ENCODE measurements around the gene SNAPC3.
"Not testable (repeated sequence)": the region's sequence is repeated elsewhere in the genome, so short reads cannot be mapped to it uniquely, and the experiment has no call there.

Gene SNAPC3

GRCh38 chr9:15422372-15423230 lies at the start of gene SNAPC3:
Gene SNAPC3 (plus strand): TSS chr9:15422876. CDS start chr9:15422880, 4 bp downstream.
- peak; percentile 93 for DNase-seq (ENCODE audit: low spot score)

GRCh38 chr9:15373881-15374280 lies 48.8 kb upstream of the SNAPC3 start:
- no peak for DNase-seq (ENCODE audit: low spot score)

- DNase-seq (ENCODE audit: low spot score): no peak
These were observed 48.4 kb upstream of the SNAPC3 start for GRCh38 chr9:15374310-15374709.

GRCh38 chr9:15374825-15375224 lies 47.9 kb upstream of the SNAPC3 start:
- DNase-seq (ENCODE audit: low spot score): no peak

GRCh38 chr9:15377625-15378540 lies 44.8 kb upstream of the SNAPC3 start:
- DNase-seq (ENCODE audit: low spot score): no peak

GRCh38 chr9:15379317-15379716 lies 43.4 kb upstream of the SNAPC3 start:
- not testable (repeated sequence) for DNase-seq (ENCODE audit: low spot score)

GRCh38 chr9:15379888-15380287 lies 42.8 kb upstream of the SNAPC3 start:
- not testable (repeated sequence) for DNase-seq (ENCODE audit: low spot score)

GRCh38 chr9:15381491-15381890 lies 41.2 kb upstream of the SNAPC3 start:
- no peak for DNase-seq (ENCODE audit: low spot score)

- DNase-seq (ENCODE audit: low spot score): no peak
These were observed 36.2 kb upstream of the SNAPC3 start for GRCh38 chr9:15386465-15386864.

- DNase-seq (ENCODE audit: low spot score): no peak
These were observed 33.5 kb upstream of the SNAPC3 start for GRCh38 chr9:15389173-15389572.

GRCh38 chr9:15389631-15390030 lies 33.0 kb upstream of the SNAPC3 start:
- DNase-seq (ENCODE audit: low spot score): no peak

GRCh38 chr9:15390201-15390600 lies 32.5 kb upstream of the SNAPC3 start:
- no peak for DNase-seq (ENCODE audit: low spot score)

- DNase-seq (ENCODE audit: low spot score): no peak
These were observed 30.3 kb upstream of the SNAPC3 start for GRCh38 chr9:15392363-15392762.

- no peak for DNase-seq (ENCODE audit: low spot score)
These were observed 22.3 kb upstream of the SNAPC3 start for GRCh38 chr9:15400281-15400941.

GRCh38 chr9:15401266-15401665 lies 21.4 kb upstream of the SNAPC3 start:
- no peak for DNase-seq (ENCODE audit: low spot score)

- peak; percentile 22 for DNase-seq (ENCODE audit: low spot score)
These were observed 19.5 kb upstream of the SNAPC3 start for GRCh38 chr9:15403155-15403554.

GRCh38 chr9:15404171-15404570 lies 18.5 kb upstream of the SNAPC3 start:
- no peak for DNase-seq (ENCODE audit: low spot score)

GRCh38 chr9:15416880-15417279 lies 5.8 kb upstream of the SNAPC3 start:
- peak; percentile 62 for DNase-seq (ENCODE audit: low spot score)

GRCh38 chr9:15417626-15418025 lies 5.0 kb upstream of the SNAPC3 start:
- no peak for DNase-seq (ENCODE audit: low spot score)

GRCh38 chr9:15420796-15421195 lies 1.9 kb upstream of the SNAPC3 start:
- DNase-seq (ENCODE audit: low spot score): no peak

- DNase-seq (ENCODE audit: low spot score): no peak
These were observed 1.1 kb upstream of the SNAPC3 start for GRCh38 chr9:15421532-15421931.

GRCh38 chr9:15421990-15422371 lies 695 bp upstream of the SNAPC3 start:
- no peak for DNase-seq (ENCODE audit: low spot score)

Measured in CD4-positive, alpha-beta T cell treated with Interleukin-15 for 4 hours (primary cell).